Measurements from ENCODE around the gene MFAP3.

The MFAP3 gene

GRCh38 chr5:154046486-154046885 is 7.7 kb downstream of the MFAP3 start:
- TF ChIP-seq, protein P1, sequence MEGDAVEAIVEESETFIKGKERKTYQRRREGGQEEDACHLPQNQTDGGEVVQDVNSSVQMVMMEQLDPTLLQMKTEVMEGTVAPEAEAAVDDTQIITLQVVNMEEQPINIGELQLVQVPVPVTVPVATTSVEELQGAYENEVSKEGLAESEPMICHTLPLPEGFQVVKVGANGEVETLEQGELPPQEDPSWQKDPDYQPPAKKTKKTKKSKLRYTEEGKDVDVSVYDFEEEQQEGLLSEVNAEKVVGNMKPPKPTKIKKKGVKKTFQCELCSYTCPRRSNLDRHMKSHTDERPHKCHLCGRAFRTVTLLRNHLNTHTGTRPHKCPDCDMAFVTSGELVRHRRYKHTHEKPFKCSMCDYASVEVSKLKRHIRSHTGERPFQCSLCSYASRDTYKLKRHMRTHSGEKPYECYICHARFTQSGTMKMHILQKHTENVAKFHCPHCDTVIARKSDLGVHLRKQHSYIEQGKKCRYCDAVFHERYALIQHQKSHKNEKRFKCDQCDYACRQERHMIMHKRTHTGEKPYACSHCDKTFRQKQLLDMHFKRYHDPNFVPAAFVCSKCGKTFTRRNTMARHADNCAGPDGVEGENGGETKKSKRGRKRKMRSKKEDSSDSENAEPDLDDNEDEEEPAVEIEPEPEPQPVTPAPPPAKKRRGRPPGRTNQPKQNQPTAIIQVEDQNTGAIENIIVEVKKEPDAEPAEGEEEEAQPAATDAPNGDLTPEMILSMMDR (IDR thresholded peaks at IDR 0.05; ENCODE audit: low read depth, low read length, missing control alignments) = no peak
- H3K4me3 ChIP-seq (replicated peaks; ENCODE audit: low read depth, low read length) = no peak overlapping the region
- DNase-seq (ENCODE audit: extremely low read depth, low read depth) = no peak

- H3K4me3 ChIP-seq (replicated peaks; ENCODE audit: low read depth, low read length) = no peak overlapping the region
- TF ChIP-seq, protein P1 (IDR thresholded peaks at IDR 0.05; ENCODE audit: low read depth, low read length, missing control alignments) = no peak
- DNase-seq (ENCODE audit: extremely low read depth, low read depth) = no peak
These were observed 8.6 kb downstream of the MFAP3 start for GRCh38 chr5:154047324-154047723.

- no peak overlapping the region for H3K4me3 ChIP-seq (replicated peaks; ENCODE audit: low read depth, low read length)
- TF ChIP-seq, protein P1 (IDR thresholded peaks at IDR 0.05; ENCODE audit: low read depth, low read length, missing control alignments) = no peak
- DNase-seq (ENCODE audit: extremely low read depth, low read depth) = no peak
These were observed 10.9 kb downstream of the MFAP3 start for GRCh38 chr5:154049636-154050035.

DNA sequence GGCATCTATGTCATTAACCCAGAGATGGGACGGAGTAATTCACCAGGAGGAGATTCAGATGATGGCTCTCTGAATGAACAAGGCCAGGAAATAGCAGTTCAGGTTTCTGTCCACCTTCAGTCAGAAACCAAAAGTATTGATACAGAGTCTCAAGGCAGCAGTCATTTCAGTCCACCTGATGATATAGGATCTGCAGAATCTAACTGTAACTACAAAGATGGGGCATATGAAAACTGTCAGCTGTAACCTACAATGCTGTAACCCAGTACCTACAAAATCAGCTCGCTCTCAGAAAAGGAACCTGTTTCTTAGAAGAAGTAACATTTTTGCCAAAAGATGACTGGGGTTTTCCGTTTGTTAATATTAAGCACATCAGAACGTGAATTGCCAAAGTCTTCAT is 14.7 kb downstream of the MFAP3 start:
- TF ChIP-seq, protein P1 (IDR thresholded peaks at IDR 0.05; ENCODE audit: low read depth, low read length, missing control alignments) = no peak
- no peak overlapping the region for H3K4me3 ChIP-seq (replicated peaks; ENCODE audit: low read depth, low read length)
- no peak for DNase-seq (ENCODE audit: extremely low read depth, low read depth)

- DNase-seq (ENCODE audit: extremely low read depth, low read depth) = no peak
- TF ChIP-seq, protein P1 (IDR thresholded peaks at IDR 0.05; ENCODE audit: low read depth, low read length, missing control alignments) = no peak
- no peak overlapping the region for H3K4me3 ChIP-seq (replicated peaks; ENCODE audit: low read depth, low read length)
These were observed 16.4 kb downstream of the MFAP3 start for GRCh38 chr5:154055201-154055600.

DNA sequence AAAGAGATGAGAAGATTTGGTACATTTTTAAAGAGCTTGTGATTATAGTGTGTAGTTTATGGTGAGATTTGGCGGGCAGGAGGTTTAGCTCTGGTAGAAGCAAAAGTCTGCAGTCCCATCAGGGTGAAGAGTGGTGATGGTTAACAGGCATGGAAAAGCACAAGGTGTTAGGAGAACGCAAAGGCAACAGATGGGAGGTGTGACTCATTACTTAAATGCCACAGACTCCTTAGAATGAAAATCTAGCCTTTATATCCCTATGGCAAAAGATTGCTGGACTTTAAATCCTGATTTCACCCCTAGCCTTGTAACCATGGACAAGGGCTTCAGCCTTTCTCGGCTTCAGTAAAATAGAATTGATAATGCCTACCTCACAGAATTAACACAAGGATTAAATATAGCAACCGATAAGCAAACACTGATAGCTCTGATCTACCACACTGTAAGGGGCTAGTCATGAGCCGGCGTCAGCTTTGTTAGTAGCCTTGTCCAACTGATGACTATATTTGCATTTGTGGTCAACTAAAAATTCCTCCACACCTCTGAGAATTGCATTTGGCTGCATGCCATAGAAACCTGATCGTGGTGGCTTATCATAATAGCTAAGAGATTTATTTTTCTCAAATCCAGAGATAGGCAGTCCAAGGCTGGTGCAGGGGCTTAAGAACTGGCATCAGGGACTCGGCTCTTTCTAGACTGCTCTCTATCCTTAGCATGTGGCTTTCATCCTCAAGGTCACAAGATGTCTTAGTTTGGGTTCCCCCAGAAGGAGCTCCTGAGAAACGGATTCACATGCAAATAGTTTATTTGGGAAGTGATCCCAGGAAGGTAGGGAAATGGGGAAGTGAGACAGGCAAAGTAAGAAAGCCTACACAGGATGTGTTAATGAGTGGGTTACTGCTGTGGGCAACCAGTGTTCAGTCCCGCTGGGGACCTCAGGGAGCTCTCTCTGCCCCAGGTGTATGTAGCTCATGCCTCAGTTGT is 19.6 kb downstream of the MFAP3 start:
- DNase-seq (ENCODE audit: extremely low read depth, low read depth) = no peak
- TF ChIP-seq, protein P1 (IDR thresholded peaks at IDR 0.05; ENCODE audit: low read depth, low read length, missing control alignments) = no peak
- H3K4me3 ChIP-seq (replicated peaks; ENCODE audit: low read depth, low read length) = no peak overlapping the region
